GM12872 (cell line): Measurements from ENCODE around the gene NUBPL.

Source experiments
- TF ChIP-seq, protein P1 (sequence below): IDR thresholded peaks from 3 replicates; pipeline ENCODE4 v1.5.1; 2011; ENCODE audit warnings: low read depth, mild to moderate bottlenecking, low read length, moderate library complexity; ENCODE audit not compliant: insufficient read depth

NUBPL gene

DNA sequence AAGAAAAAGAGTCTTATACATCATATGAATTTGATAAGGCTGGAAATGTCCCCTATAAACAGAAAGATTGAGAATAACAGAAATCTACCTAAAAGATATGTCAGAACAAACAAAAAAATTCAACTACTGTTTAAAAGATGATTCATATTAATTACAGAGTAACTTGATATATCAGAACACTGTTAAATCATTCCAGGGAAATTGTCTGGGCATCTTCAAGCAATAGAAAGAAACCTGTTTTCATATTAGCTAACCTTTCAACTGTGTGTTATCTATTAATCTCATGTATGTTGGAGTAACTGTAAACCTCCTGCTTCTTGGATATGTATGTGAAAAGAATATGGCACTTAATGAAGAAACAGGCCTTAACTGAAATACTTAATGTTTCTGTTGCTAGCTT, 96.7 kb downstream of the NUBPL start:
- TF ChIP-seq, protein P1, sequence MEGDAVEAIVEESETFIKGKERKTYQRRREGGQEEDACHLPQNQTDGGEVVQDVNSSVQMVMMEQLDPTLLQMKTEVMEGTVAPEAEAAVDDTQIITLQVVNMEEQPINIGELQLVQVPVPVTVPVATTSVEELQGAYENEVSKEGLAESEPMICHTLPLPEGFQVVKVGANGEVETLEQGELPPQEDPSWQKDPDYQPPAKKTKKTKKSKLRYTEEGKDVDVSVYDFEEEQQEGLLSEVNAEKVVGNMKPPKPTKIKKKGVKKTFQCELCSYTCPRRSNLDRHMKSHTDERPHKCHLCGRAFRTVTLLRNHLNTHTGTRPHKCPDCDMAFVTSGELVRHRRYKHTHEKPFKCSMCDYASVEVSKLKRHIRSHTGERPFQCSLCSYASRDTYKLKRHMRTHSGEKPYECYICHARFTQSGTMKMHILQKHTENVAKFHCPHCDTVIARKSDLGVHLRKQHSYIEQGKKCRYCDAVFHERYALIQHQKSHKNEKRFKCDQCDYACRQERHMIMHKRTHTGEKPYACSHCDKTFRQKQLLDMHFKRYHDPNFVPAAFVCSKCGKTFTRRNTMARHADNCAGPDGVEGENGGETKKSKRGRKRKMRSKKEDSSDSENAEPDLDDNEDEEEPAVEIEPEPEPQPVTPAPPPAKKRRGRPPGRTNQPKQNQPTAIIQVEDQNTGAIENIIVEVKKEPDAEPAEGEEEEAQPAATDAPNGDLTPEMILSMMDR: no peak

DNA sequence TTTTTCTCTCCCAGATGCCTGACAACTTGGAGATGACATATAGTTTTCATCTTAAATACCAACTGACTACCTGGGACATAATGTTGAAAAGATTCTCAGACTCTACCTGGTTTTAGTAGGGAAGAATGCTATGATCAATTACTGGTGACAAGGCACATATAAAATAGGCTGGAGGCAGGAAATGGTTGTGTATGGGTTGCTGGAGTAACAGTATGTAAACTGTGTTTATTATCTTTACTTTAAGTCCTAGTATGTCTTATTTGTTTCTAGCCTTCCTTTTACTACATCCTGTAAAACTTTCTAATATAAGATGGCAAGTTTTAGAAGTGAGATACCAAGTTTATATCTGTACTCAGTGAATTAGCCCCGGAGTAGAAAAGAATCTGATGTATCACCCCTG, 98.1 kb downstream of the NUBPL start:
- TF ChIP-seq, protein P1: no peak

DNA sequence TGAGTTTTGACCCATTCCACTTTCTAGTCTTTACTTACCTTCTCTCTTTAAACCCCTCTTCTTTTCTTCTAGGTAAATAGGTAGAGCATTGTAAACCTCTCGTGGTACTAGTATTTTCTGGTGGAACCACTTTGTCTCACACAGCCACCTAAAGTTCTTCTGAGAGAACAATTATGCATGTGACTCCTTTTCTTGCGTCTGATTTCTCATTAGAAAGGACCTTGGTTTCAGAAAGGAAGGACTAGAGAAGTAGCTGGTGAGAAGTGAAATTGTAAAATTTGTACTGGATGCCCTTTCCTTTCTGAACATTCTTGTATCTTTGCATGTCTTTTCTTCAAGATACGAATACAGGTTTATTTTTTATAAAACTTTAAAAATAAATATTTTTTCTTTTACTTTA, 99.0 kb downstream of the NUBPL start:
- TF ChIP-seq, protein P1: no peak

DNA sequence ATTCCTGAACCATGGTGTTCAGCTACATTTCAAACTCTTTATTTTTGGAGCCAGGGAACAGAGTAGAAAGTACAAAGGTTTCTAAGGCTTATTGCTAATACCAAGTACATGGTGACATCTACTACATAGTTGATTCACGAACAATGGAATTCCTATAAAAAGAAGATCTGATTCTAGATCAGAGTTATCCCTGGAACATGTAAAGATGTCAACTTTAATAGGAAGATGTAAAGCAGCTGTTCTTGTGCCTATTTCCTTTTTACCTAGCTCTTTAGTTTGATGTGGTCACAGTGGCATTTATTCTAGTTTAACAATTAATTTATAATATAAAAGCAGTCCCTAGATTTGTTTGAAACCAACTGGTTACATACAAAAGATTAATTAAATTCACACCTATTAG, 99.5 kb downstream of the NUBPL start:
- TF ChIP-seq, protein P1: no peak

DNA sequence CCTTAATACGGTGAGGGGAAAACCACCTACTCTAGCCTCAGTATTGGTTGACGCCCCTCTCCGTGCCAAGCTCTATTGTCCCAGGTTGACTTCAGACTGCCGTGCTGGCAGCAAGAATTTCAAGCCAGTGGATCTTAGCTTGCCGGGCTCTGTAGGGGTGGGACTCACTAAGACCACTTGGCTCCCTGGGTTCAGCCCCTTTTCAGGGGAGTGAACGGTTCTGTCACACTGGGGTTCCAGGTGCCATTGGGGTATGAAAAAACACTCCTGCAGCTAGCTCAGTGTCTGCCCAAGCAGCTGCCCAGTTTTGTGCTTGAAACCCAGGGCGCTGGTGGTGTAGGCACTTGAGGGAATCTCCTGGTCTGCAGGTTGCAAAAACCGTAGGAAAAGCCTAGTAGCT, 107.1 kb downstream of the NUBPL start:
- TF ChIP-seq, protein P1: no peak

DNA sequence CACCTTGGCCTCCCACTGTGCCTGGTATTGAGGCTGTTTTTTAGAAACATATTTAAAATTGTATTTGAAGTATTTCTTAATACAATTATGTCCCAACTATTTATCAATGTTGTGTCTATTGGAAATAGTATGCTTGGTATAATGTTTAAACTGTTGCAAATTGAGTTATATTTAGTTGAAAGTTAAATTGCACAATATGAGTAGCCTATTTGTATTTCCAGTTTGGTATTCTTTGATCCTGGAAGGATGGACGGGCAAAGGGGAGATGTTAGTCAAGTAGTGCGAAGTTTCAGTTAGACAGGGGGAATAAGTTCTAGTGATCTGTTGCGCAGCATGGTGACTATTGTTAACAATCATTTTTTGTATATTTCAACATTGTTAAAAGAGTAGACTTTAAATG, 111.5 kb downstream of the NUBPL start:
- TF ChIP-seq, protein P1: no peak

DNA sequence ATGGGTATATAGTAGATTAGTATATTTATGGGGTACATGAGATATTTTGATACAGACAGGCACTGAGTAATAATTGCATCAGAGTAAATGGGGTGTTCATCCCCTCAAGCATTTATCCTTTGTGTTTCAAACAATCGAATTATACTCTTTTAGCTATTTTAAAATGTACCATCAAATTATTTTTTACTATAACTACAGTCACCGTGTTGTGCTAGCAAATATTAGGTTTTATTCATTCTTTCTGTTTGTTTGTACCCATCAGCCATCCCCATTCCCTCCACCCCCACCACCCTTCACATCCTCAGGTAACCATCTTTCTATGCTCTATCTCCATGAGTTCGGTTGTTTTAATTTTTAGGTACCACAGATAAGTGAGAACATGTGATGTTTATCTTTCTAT, 115.8 kb downstream of the NUBPL start:
- TF ChIP-seq, protein P1: no peak

DNA sequence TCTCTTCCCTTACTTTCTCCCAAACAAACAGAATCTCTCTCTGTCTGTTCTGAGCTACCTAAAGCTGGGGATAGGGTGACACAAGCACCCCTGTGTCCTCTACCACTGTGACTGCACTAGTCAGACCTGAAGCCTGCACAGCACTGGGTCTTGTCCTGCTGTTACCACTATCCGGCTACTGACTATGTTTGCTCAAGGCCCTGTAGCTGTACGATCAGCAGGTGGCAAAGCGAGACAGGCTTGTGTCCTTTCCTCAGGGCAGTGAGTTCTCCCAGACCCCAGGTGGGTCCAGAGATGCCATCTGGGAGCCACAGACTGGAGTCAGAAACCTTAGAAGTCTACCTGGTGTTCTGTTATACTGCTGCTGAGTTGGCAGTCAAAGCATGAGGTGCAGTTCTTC, 116.4 kb downstream of the NUBPL start:
- TF ChIP-seq, protein P1: no peak
